GM19025 (cell line): Measurements from ENCODE around the gene HSPH1.
A peak's percentile ranks its signal among the peaks of the same experiment; 100 is the strongest.

Experiments used
- ATAC-seq: cut with Tn5 transposase; IDR thresholded peaks from one replicate; pipeline ENCODE4 v1.9.1; 2021; ENCODE audit warnings: mild to moderate bottlenecking, low read depth, moderate library complexity; ENCODE audit not compliant: unreplicated experiment

Gene HSPH1

GRCh38 chr13:31161557-31162150 is at the start of gene HSPH1:
Gene HSPH1, minus strand, starts transcription at chr13:31161904. Its CDS starts 322 bp downstream, at chr13:31161582.
- peak; percentile 82 for ATAC-seq

GRCh38 chr13:31209841-31210210 is 48.1 kb upstream of the HSPH1 start:
- no peak for ATAC-seq

- ATAC-seq, result no peak
Observed at GRCh38 chr13:31209172-31209840, 47.6 kb upstream of the HSPH1 start.

- ATAC-seq, result no peak
Observed at GRCh38 chr13:31208559-31209122, 46.9 kb upstream of the HSPH1 start.

- no peak for ATAC-seq
Observed at GRCh38 chr13:31207661-31208552, 46.2 kb upstream of the HSPH1 start.

- no peak for ATAC-seq
Observed at GRCh38 chr13:31204592-31204991, 42.9 kb upstream of the HSPH1 start.

GRCh38 chr13:31201341-31202031 is 39.8 kb upstream of the HSPH1 start:
- no peak for ATAC-seq

GRCh38 chr13:31200637-31200971 is 38.9 kb upstream of the HSPH1 start:
- ATAC-seq, result peak; percentile 9

- peak; percentile 86 for ATAC-seq
Observed at GRCh38 chr13:31199849-31200636, 38.3 kb upstream of the HSPH1 start, which contains the start of gene B3GLCT. Gene B3GLCT, plus strand, starts transcription at chr13:31199975. Its CDS starts 110 bp downstream, at chr13:31200085.

GRCh38 chr13:31199527-31199848 is 37.8 kb upstream of the HSPH1 start:
- ATAC-seq, result no peak

- no peak for ATAC-seq
Observed at GRCh38 chr13:31198519-31198918, 36.8 kb upstream of the HSPH1 start.

GRCh38 chr13:31196992-31197391 is 35.3 kb upstream of the HSPH1 start:
- no peak for ATAC-seq

- ATAC-seq, result no peak
Observed at GRCh38 chr13:31195616-31196015, 33.9 kb upstream of the HSPH1 start.

- ATAC-seq, result no peak
Observed at GRCh38 chr13:31192306-31192705, 30.6 kb upstream of the HSPH1 start.

- no peak for ATAC-seq
Observed at GRCh38 chr13:31191748-31192147, 30.0 kb upstream of the HSPH1 start.

- no peak for ATAC-seq
Observed at GRCh38 chr13:31184981-31185645, 23.4 kb upstream of the HSPH1 start.

GRCh38 chr13:31184451-31184850 is 22.7 kb upstream of the HSPH1 start:
- no peak for ATAC-seq

- no peak for ATAC-seq
Observed at GRCh38 chr13:31182987-31183386, 21.3 kb upstream of the HSPH1 start.

- ATAC-seq, result no peak
Observed at GRCh38 chr13:31179754-31180153, 18.1 kb upstream of the HSPH1 start.
